H7 (cell line): ENCODE results near the gene DRAP1. TPM values are rescaled to one million over a fixed set of nuclear protein-coding genes. Genes with fewer than 3 reads are reported as not detected.
A peak's percentile ranks its signal among the peaks of the same experiment; 100 is the strongest.

Experiments
- DNase-seq: peaks from one replicate; pipeline ENCODE4 v3.0.0; 2012
- H3K27me3 ChIP-seq: 2 replicates; pipeline ENCODE4 v1.6.0; 2011; ENCODE audit warnings: mild to moderate bottlenecking, low read length; ENCODE audit not compliant: control insufficient read depth, insufficient read depth
- H3K36me3 ChIP-seq: replicated peaks from 2 replicates; pipeline ENCODE4 v1.5.1; 2011; ENCODE audit warnings: low read length; ENCODE audit not compliant: control insufficient read depth, insufficient read depth
- H3K4me3 ChIP-seq: 2 replicates; pipeline ENCODE4 v1.5.1; 2011; ENCODE audit warnings: low read depth, mild to moderate bottlenecking, control low read depth, low read length, moderate library complexity; ENCODE audit not compliant: insufficient read depth
- total RNA-seq: library from RNA; depleted of rRNA; stranded (reverse); fragments of >200 nt; shearing (Covaris generic); gene quantifications from 2 replicates; pipeline ENCODE4 v1.2.3, GENCODE V29; 2014

DRAP1 gene
- total RNA-seq, 1 experiment from 2014 or later, result 97.5 TPM

DNA sequence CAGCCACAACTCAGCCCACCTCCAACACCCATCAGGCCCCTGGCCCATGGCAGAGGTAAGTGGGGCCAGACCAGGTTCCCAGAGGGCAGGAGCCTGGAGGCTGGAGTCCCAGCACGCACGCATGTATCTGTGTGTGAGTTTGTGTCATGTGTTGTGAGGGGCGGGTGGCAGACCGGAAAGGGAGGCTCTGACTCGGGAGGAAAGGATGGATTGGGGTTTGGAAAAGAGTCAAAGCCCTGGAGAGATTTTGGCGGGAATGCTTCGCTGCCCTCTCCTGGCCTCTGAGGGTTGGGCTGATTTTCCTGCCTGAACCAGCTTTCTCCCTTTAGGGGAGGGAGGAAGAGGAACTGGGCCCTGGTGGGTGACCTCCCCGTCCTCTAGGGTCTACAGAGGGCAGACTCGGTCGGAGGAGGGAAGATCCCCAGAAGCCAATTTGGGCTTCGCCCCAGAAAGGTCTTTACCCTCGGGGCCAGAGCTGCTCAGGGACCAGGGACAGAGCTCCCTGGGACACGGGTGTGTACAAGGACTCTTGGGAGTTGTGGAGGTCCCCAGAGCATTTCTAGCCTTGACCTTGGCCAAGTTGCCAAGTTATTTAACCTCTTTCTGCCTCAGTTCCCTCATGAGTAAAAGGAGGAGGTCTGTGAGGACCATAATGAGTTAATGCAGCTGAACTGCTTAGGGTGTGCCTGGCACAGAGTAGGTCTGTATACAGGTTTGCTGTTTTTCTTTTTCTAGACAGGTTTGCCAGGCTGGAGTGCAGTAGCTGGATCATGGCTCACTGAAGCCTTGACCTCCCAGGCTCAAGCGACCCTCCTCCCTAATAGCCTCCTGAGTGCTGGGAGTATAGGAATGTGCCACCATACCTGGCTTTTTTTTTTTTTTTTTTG lies 7.3 kb upstream of the DRAP1 start:
- Histone ChIP-seq H3K36me3 (no peaks in the 10 kb centered on the region), H3K4me3 (no peak overlapping the region), H3K27me3 (no peaks in the 10 kb centered on the region; the same call in 1 of the 2 replicates)
- DNase-seq, result peak; percentile 89

DNA sequence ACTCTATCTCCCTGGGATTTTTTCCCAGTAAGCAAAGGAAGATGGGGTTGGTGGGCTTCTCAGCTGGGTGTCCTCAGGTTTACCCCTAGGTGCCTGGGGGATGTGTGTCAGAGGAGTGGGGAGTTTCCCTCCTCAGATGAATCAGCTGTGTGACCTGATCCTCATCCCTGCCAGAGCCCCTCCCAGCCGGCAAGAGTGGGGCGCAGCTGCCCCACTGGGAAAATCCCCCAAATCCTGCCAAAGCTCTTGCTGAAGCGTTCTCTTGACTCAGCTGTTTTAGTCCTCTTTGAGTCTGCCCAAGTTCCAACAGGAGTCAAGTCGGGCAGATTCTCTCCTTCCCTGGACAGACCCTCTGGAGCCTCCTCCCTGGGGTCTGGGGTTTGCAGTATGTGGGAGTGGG lies 6.4 kb upstream of the DRAP1 start:
- Histone ChIP-seq H3K27me3 (no peaks in the 10 kb centered on the region; the same call in 1 of the 2 replicates), H3K36me3 (no peaks in the 10 kb centered on the region), H3K4me3 (no peak overlapping the region)
- DNase-seq, result peak; percentile 35

DNA sequence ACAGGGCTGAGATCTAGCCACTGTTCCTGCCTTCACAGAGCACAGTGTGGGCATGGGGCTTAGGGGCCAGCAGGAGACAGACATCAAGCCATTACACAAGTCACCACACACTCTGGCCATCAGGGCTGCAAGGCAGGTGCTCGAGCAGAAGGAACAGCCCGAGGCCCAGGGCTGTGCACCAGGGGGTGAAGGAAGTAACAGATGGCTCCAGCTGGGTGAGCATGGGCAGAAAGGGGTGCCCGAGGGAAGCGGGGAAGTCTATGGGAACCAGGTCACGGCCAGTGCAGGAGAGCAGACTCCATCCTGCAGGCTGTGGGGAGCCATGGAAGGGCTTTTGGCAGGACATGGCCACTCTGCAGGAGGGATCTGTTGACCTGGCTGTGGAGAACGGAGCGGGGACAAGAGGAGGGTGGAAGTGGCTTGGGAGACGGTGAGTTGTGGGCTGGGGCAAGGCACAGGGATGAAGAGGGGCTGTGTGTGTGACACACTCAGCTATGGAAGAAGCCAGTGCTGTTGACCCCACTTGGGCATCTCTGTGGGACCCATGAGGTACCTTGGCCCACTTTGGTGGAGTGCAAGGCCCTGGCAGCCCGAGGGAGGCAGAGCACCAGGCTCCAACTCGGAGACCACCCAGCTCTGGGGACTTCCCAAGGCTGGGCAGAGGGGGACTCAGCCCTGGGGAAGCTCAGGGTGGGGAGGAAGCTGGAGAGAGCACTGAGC lies 4.0 kb upstream of the DRAP1 start:
- Histone ChIP-seq H3K27me3 (no peaks in the 10 kb centered on the region), H3K36me3 (no peaks in the 10 kb centered on the region), H3K4me3 (peak overlapping the region; percentile 22; the same call in 1 of the 2 replicates)
- no peak for DNase-seq

DNA sequence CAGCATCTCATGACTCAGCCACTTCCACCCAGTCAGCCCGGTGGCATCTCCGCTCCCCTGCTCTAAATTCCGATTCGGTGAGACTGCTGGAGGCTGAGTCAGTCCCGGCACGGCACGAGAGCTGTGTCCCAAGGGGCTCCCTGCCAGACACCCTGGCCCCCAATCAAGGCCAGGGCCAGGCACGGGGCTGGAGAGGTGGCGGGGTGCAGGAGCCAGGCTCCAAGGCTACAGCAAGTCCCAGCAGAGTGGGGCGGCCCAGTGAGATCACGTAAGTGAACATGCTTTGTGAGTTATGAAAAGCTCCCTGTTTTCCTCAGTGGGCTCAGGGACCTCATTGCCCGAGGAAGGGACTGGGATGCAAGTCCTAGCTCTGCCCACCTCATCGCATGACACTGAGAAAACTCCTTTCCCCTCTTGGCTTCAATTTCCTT lies 3.4 kb upstream of the DRAP1 start:
- DNase-seq, result peak; percentile 77
- no peaks in the 10 kb centered on the region; the same call in 1 of the 2 replicates for H3K36me3 ChIP-seq
- H3K27me3 ChIP-seq, result no peaks in the 10 kb centered on the region
- H3K4me3 ChIP-seq, result peak overlapping the region; percentile 22

DNA sequence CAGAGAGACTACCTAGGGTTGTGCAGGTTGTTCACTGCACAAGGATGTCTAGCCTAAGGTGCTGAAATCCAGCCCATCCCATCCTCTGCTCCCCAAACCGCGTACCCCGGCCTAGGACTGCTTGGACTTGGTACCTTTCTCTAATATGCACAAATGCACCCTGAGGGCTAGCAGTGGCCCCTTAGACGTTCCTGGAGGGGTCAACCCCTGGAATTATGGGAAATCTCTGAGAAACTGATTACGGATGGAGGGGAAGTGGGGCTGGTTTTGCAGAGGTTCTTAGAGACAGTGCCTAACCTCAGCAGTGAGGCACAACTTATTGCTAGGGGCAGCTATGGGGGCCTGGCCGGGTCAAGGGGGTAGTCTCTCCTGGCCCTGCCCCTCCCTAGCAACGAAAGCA lies 2.8 kb upstream of the DRAP1 start:
- H3K27me3 ChIP-seq, result no peaks in the 10 kb centered on the region
- H3K4me3 ChIP-seq, result no peak overlapping the region; the same call in 1 of the 2 replicates
- no peak for DNase-seq
- H3K36me3 ChIP-seq, result no peaks in the 10 kb centered on the region; the same call in 1 of the 2 replicates

DNA sequence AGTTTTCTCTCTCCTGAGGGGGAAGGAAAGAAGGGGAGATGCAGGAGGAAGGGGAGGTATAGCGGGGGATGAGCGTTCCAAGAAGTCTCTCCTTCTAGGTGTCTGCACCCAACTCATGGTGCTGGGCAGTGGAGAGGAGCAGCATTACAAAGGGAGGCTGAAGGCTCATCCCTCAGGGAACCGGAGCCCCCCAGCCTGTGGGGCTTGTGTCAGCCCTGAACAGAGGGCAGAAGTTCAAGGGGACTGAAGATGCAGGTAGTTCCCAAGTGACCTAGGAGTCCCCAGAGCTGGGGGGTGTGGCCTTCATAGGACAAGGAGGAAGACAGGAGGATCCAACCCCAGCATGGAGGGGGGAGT lies 2.2 kb upstream of the DRAP1 start:
- no peaks in the 10 kb centered on the region for H3K27me3 ChIP-seq
- no peak for DNase-seq
- no peaks in the 10 kb centered on the region; the same call in 1 of the 2 replicates for H3K36me3 ChIP-seq
- H3K4me3 ChIP-seq, result no peak overlapping the region

DNA sequence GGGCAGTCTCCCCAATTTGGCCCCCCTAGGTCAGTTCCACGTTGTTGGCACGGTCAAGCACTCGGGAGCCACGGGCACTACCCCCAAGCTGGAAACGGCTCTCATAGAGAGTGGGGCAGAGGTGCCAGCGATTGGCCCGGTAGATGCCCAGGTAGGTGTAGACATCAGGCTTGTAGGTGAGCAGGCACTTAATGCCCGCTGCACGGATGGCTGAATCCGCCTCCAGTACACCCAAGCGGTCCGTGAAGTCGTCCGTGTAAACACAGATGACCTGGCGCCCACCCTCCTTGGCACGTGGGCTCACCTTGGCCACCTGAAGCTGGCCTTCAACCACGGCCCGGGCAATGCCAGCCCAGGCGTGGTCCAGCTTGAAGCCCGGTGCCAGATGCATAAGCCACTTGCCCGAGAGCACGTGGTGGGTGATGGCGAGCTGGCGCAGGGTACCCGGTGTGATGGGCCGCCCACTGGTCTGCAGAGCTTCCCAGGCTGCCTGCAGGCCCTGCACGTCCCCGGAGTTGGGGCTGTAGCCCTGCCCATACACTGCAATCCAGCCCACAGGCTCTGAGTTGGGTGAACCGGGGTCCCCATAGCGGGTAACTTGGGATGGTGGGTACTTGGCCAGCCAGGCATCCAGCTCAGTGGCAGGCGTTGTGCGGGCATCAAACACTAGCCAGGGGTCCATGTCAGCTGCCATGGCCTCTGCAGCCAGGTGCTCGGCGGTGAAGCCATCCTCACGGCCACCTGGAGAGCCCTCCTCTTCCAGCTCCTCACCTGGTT lies 1.6 kb upstream of the DRAP1 start:
- Histone ChIP-seq H3K4me3 (peak overlapping the region; percentile 90), H3K36me3 (no peaks in the 10 kb centered on the region; the same call in none of the 2 replicates), H3K27me3 (no peaks in the 10 kb centered on the region)
- no peak for DNase-seq

DNA sequence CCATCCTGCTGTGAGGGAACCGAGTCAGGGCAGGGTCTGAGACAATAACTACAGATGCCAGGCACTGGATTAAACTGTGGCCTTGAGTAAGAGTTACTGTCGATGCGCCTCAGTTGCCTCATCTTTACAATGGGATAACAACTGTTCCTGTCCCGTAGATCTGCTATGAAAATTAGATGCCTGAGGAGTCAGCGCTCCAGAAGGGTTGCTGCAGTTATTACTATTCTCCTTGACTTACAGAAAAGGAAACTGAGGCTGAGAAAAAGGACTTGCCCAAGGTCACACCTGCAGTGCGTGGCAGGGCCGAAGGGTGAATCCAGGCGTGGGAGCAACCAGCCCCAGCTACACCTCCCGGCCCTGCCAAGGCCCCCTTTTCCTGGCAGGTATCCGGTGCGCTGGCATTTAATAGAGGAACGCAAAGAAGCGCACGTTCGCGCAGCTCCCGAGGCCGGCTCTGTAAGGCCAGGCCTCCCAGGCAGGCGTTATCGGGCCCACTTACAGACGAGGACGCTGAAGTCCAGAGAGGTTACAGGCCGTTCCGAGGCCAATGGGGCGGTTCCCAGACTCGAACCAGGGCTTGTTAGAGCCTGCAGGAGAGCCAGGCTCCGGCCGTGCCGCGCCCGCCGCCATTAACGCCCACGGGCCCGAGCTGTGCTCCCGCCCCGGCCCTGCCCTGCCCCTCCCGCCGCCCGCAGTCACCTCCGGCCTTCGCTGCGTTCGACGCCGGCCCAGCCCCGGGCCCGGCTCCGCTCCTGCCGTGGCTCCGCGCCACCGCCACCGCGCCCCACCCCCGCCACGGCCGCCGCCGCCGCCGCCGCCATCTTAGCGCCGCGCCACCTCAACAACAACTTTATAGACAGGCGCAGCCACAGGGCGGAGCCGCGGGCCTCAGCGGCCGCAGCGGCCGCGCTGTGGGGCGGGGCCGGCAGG lies 750 bp upstream of the DRAP1 start, which contains the start of gene C11orf68:
TSS of gene C11orf68 (minus strand) at position 852 of the 930 bp plus-strand sequence. CDS start at position 821, 31 bp downstream.
- peak within 1 kb of the TSS; percentile 90 for H3K4me3 ChIP-seq
- DNase-seq, result no peak
- H3K27me3 ChIP-seq, result no peaks in the 10 kb centered on the region
- H3K36me3 ChIP-seq, result no peaks in the 10 kb centered on the region; the same call in none of the 2 replicates

DNA sequence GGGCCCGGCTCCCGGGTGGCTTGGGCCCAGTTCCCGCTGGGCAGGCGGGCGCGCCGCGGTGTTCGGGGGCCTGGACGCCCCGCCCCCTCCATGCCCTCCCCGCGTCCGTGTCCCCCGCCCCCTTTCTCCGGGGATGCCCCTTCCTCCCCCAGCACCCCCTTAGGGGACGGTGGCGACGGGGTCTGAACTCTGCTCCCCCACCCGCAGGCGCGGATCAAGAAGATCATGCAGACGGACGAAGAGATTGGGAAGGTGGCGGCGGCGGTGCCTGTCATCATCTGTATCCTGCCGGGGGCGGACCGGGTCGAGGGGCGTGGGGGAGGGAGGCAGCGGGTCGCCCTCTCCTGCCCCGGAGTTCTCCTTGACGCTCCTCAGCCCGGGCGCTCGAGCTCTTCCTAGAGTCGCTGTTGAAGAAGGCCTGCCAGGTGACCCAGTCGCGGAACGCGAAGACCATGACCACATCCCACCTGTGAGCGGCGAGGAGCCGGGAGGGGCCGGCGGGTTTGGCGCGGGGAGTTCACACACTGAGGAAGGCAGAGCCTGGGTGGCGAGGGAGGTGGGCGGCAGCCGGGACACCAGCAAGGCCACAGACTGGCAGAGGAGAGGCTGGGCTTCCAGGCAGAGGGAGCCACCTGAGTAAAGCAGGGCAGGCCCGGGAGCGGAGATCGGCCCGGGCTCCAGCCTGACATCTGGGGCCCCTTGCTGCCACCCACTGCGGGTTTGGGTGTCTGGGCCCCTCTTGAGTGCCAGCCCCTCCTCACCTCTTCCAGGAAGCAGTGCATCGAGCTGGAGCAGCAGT lies 546 bp downstream of the DRAP1 start:
- no peaks in the 10 kb centered on the region; the same call in none of the 2 replicates for H3K36me3 ChIP-seq
- no peaks in the 10 kb centered on the region for H3K27me3 ChIP-seq
- H3K4me3 ChIP-seq, result peak overlapping the region; percentile 88
- peak; percentile 91 for DNase-seq

DNA sequence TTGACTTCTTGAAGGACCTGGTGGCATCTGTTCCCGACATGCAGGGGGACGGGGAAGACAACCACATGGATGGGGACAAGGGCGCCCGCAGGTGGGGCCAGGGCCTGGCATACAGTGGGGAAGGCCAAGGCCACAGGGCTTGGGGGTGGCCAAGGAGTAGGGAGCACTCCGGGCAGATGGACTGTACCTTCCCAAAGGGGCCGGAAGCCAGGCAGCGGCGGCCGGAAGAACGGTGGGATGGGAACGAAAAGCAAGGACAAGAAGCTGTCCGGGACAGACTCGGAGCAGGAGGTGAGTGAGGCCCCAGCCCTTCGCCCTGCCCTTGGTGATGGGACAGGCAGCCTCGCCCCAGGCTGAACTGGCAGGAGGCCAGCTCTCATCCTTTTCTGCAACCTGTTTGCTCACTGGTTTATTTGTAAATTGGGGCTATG lies 1.2 kb downstream of the DRAP1 start:
- Histone ChIP-seq H3K36me3 (no peaks in the 10 kb centered on the region; the same call in none of the 2 replicates), H3K4me3 (peak overlapping the region; percentile 88), H3K27me3 (no peaks in the 10 kb centered on the region)
- DNase-seq, result no peak

DNA sequence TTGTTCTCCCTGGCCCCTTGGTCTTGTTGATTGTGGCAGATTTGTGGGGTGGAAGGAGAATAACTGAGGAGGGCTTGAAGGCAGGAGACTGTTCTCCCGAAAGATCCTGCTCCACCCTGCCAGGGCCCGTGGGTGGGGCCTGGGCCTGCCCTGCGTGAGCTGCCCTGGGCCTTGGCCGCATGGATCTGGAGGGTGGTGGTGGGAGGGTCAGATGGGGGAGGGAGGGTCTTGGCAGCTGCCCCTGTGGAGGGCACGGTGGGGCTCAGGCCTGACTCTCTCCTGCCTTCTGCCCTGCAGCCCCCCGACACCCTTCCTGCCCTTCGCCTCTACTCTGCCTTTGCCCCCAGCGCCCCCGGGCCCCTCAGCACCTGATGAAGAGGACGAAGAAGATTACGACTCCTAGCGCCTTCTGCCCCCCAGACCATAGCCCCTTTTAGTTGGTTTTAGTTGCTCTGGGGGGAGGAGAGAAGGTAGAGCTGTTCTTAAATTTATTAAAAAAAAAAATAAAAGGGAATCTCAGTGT lies 1.9 kb downstream of the DRAP1 start:
- Histone ChIP-seq H3K36me3 (no peaks in the 10 kb centered on the region; the same call in none of the 2 replicates), H3K27me3 (no peaks in the 10 kb centered on the region), H3K4me3 (no peak overlapping the region)
- DNase-seq, result no peak

DNA sequence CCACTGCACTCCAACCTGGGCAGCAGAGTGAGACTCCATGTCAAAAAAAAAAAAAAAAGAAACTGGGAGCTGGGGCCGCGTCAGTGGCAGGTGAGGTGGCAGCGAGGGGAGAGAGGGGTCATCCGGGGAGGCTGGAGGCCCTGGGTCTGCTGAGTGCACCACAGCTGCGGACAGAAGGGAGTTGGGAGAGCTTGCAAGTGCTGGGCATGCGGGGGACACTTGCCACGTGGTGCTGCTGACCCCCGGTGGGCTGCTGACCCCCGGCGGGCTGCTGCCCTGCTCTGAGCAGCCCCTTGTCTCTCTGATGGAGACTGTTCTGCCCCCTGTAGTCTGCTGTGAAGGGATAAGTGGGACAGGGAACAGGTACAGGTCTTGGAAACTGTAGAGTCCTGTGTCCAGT lies 2.6 kb downstream of the DRAP1 start:
- Histone ChIP-seq H3K27me3 (no peaks in the 10 kb centered on the region), H3K36me3 (no peaks in the 10 kb centered on the region; the same call in none of the 2 replicates), H3K4me3 (no peak overlapping the region)
- no peak for DNase-seq
